GM06990 (cell line): ENCODE results near the gene APOBEC3C.
A peak's percentile ranks its signal among the peaks of the same experiment; 100 is the strongest.

Source experiments
- DNase-seq: peaks from one replicate; pipeline ENCODE4 v3.0.0-alpha.2; 2011; ENCODE audit not compliant: insufficient read length; ENCODE audit errors: extremely low read depth
- H3K27me3 ChIP-seq: replicated peaks from 2 replicates; pipeline ENCODE4 v1.6.0; 2011; ENCODE audit warnings: low read length; ENCODE audit not compliant: control insufficient read depth, insufficient read depth
- H3K36me3 ChIP-seq: 2 replicates; pipeline ENCODE4 v1.5.1; 2011; ENCODE audit warnings: low read length; ENCODE audit not compliant: control insufficient read depth, insufficient read depth
- H3K4me3 ChIP-seq: replicated peaks from 2 replicates; pipeline ENCODE4 v1.5.1; 2011; ENCODE audit warnings: low read depth, mild to moderate bottlenecking, control low read depth, low read length
- CTCF ChIP-seq: IDR thresholded peaks from 2 replicates; pipeline ENCODE4 v1.5.1; 2011; ENCODE audit warnings: low read length, control low read depth, mild to moderate bottlenecking, inconsistent platforms; ENCODE audit not compliant: insufficient read depth, poor library complexity, severe bottlenecking

The APOBEC3C gene

GRCh38 chr22:39013942-39014722, at the start of gene APOBEC3C:
TSS of gene APOBEC3C (plus strand) at chr22:39014257. CDS start at chr22:39014363, 106 bp downstream.
- H3K4me3 ChIP-seq = peak within 1 kb of the TSS; percentile 91
- TF ChIP-seq CTCF = peak; percentile 39
- peaks cover 8% of the 10 kb centered on the region for H3K36me3 ChIP-seq
- peak; percentile 76 for DNase-seq
- H3K27me3 ChIP-seq = no peaks in the 10 kb centered on the region

- DNase-seq = no peak
- Histone ChIP-seq H3K27me3 (no peaks in the 10 kb centered on the region), H3K36me3 (no peaks in the 10 kb centered on the region), H3K4me3 (no peak overlapping the region)
- TF ChIP-seq CTCF = no peak
Measured at GRCh38 chr22:38964306-38964705, 49.8 kb upstream of the APOBEC3C start.

- Histone ChIP-seq H3K27me3 (no peaks in the 10 kb centered on the region), H3K4me3 (no peak overlapping the region), H3K36me3 (no peaks in the 10 kb centered on the region)
- no peak for DNase-seq
- no peak for TF ChIP-seq CTCF
Measured at GRCh38 chr22:38964989-38965388, 49.1 kb upstream of the APOBEC3C start.

- Histone ChIP-seq H3K4me3 (no peak overlapping the region), H3K27me3 (no peaks in the 10 kb centered on the region), H3K36me3 (no peaks in the 10 kb centered on the region)
- DNase-seq = no peak
- peak; percentile 2 for TF ChIP-seq CTCF
Measured at GRCh38 chr22:38965614-38966379, 48.3 kb upstream of the APOBEC3C start.

- no peak overlapping the region for H3K4me3 ChIP-seq
- H3K27me3 ChIP-seq = no peaks in the 10 kb centered on the region
- no peaks in the 10 kb centered on the region for H3K36me3 ChIP-seq
- no peak for TF ChIP-seq CTCF
- no peak for DNase-seq
Measured at GRCh38 chr22:38966380-38966702, 47.7 kb upstream of the APOBEC3C start.
